IMR-90 (cell line): ENCODE measurements around the gene CHRNA7. TPM values are rescaled to one million over a fixed set of nuclear protein-coding genes. Genes with fewer than 3 reads are reported as not detected.

Experiments used
- ATAC-seq: fragments of 200-7000 bp; cut with Tn5 transposase; 2 replicates; pipeline ENCODE4 v1.9.1; 2020; ENCODE audit warnings: low read depth, mild to moderate bottlenecking, moderate library complexity
- BruUV-seq: library from RNA; stranded (reverse); fragments of 400-500 nt; replicated peaks from 2 replicates; lab custom pipeline; 2021; lab: Mats Ljungman, UMichigan
- CTCF ChIA-PET: fragments of 300-600 bp; formaldehyde crosslinking; extraction: SDS; loops from one replicate; lab custom pipeline; 2021; ENCODE audit warnings: antibody characterized with exemption; lab: Yijun Ruan, JAX
- POLR2A ChIA-PET: fragments of 300-600 bp; sonication (Branson Sonifier 250); formaldehyde crosslinking; loops from one replicate; lab custom pipeline; 2022; ENCODE audit warnings: antibody characterized with exemption; ENCODE audit not compliant: unreplicated experiment; lab: Charles Lee
- DNase-seq: peaks from one replicate; pipeline ENCODE4 v3.0.0; 2013
- H2AFZ ChIP-seq: replicated peaks from 2 replicates; pipeline ENCODE3; 2013; ENCODE audit warnings: low read length, mild to moderate bottlenecking; ENCODE audit not compliant: poor library complexity
- H2AK5ac ChIP-seq: 2 replicates; pipeline ENCODE4 v1.6.1; 2013; ENCODE audit warnings: low read depth, low read length, inconsistent platforms
- H2AK9ac ChIP-seq: replicated peaks from 2 replicates; pipeline ENCODE3; 2013; ENCODE audit warnings: mild to moderate bottlenecking, low read depth, low read length, moderate library complexity; ENCODE audit not compliant: poor library complexity
- H2BK120ac ChIP-seq: 2 replicates; pipeline ENCODE4 v1.6.1; 2013; ENCODE audit warnings: low read depth, low read length, inconsistent platforms
- H2BK15ac ChIP-seq: 3 replicates; pipeline ENCODE4 v1.6.1; 2013; ENCODE audit warnings: low read depth, low read length, inconsistent platforms
- H2BK20ac ChIP-seq: 2 replicates; pipeline ENCODE4 v1.6.1; 2013; ENCODE audit warnings: low read depth, mild to moderate bottlenecking, inconsistent platforms, low read length, moderate library complexity
- H2BK5ac ChIP-seq: 2 replicates; pipeline ENCODE4 v1.6.1; 2013; ENCODE audit warnings: mild to moderate bottlenecking, low read depth, low read length, inconsistent platforms; ENCODE audit not compliant: poor library complexity, severe bottlenecking
- H3K14ac ChIP-seq: replicated peaks from 2 replicates; pipeline ENCODE4 v1.6.1; 2013; ENCODE audit warnings: low read depth, low read length, inconsistent platforms
- H3K18ac ChIP-seq: 2 replicates; pipeline ENCODE4 v1.6.1; 2013; ENCODE audit warnings: low read depth, low read length, control low read depth
- H3K23ac ChIP-seq: 2 replicates; pipeline ENCODE4 v1.6.1; 2013; ENCODE audit warnings: low read depth, low read length, inconsistent platforms
- H3K27ac ChIP-seq: 2 replicates; pipeline ENCODE4 v1.5.1; 2013; ENCODE audit warnings: mild to moderate bottlenecking, control low read depth, low read length; ENCODE audit not compliant: insufficient read depth
- H3K27me3 ChIP-seq: 2 replicates; pipeline ENCODE4 v1.6.1; 2013; ENCODE audit warnings: low read length; ENCODE audit not compliant: control insufficient read depth, insufficient read depth
- H3K36me3 ChIP-seq: 2 replicates; pipeline ENCODE4 v1.6.1; 2013; ENCODE audit warnings: low read length, mixed read lengths; ENCODE audit not compliant: control insufficient read depth, insufficient read depth
- H3K4ac ChIP-seq: 2 replicates; pipeline ENCODE4 v1.6.1; 2013; ENCODE audit warnings: low read depth, low read length, inconsistent platforms
- H3K4me1 ChIP-seq: 2 replicates; pipeline ENCODE4 v1.6.1; 2013; ENCODE audit warnings: low read length, mixed read lengths; ENCODE audit not compliant: control insufficient read depth, insufficient read depth
- H3K4me2 ChIP-seq: 2 replicates; pipeline ENCODE4 v1.6.1; 2013; ENCODE audit warnings: low read depth, mild to moderate bottlenecking, control low read depth, low read length, moderate library complexity
- H3K4me3 ChIP-seq: 2 replicates; pipeline ENCODE4 v1.5.1; 2013; ENCODE audit warnings: low read depth, mild to moderate bottlenecking, control low read depth, low read length, moderate library complexity; ENCODE audit not compliant: insufficient read depth
- H3K56ac ChIP-seq: 2 replicates; pipeline ENCODE4 v1.6.1; 2013; ENCODE audit warnings: low read length, inconsistent platforms; ENCODE audit not compliant: insufficient read depth; ENCODE audit errors: extremely low read depth
- H3K79me1 ChIP-seq, 2 experiments: 2 replicates each; pipeline ENCODE4 v1.6.1; 2013; ENCODE audit warnings: low read length in 2 of 2, inconsistent platforms in 1 of 2, low read depth in 1 of 2
- H3K9ac ChIP-seq: 2 replicates; pipeline ENCODE4 v1.6.1; 2013; ENCODE audit warnings: low read depth, low read length, control low read depth
- H3K9me1 ChIP-seq: 2 replicates; pipeline ENCODE4 v1.6.1; 2013; ENCODE audit warnings: low read length, inconsistent platforms; ENCODE audit not compliant: insufficient read depth
- H3K9me3 ChIP-seq: 2 replicates; pipeline ENCODE4 v1.6.1; 2013; ENCODE audit warnings: low read length; ENCODE audit not compliant: control insufficient read depth, insufficient read depth
- H4K20me1 ChIP-seq: 2 replicates; pipeline ENCODE4 v1.6.1; 2013; ENCODE audit warnings: low read length, inconsistent platforms; ENCODE audit not compliant: insufficient read depth
- H4K5ac ChIP-seq: 2 replicates; pipeline ENCODE4 v1.6.1; 2013; ENCODE audit warnings: mild to moderate bottlenecking, low read depth, low read length, control low read depth
- H4K8ac ChIP-seq, 2 experiments: 2 replicates each; pipeline ENCODE4 v1.6.1; 2013; ENCODE audit warnings: low read depth in 2 of 2, low read length in 2 of 2, control low read depth in 1 of 2, inconsistent platforms in 1 of 2
- H4K91ac ChIP-seq: 2 replicates; pipeline ENCODE4 v1.6.1; 2013; ENCODE audit warnings: low read depth, low read length, inconsistent platforms; ENCODE audit not compliant: insufficient read depth
- MAFK ChIP-seq: IDR thresholded peaks from 2 replicates; pipeline ENCODE4 v1.6.1; 2012; ENCODE audit warnings: low read depth, low read length, improper control_type of control experiment
- POLR2A ChIP-seq: IDR thresholded peaks from 2 replicates; pipeline ENCODE4 v1.6.1; 2012; ENCODE audit warnings: mild to moderate bottlenecking, low read depth, low read length
- RAD21 ChIP-seq: IDR thresholded peaks from 2 replicates; pipeline ENCODE4 v1.6.1; 2012; ENCODE audit warnings: low read length, improper control_type of control experiment
- WGBS, 2 experiments: methylation state at CpG; one replicate each; pipeline versions ENCODE4 v1.1.5 to v1.1.7; 2013; ENCODE audit warnings: missing lambda C conversion rate in 2 of 2; ENCODE audit not compliant: insufficient read length in 1 of 2; ENCODE audit errors: extremely low coverage in 2 of 2; 5-methylcytosine and 5-hydroxymethylcytosine counted together
- dilution Hi-C: fragments of 300-500 bp; cut with HindIII; formaldehyde crosslinking; loops from one replicate; pipeline ENCODE4 v1.14.3; 2018; ENCODE audit warnings: low sequenced_read_pairs; ENCODE audit not compliant: unreplicated experiment
- in situ Hi-C: fragments of 300-500 bp; cut with MboI; formaldehyde crosslinking; loops from 3 replicates; pipeline ENCODE4 v1.14.3; 2019; ENCODE audit warnings: low sequenced_read_pairs, inconsistent platforms, mixed read lengths
- intact Hi-C: fragments of 100-400 bp; cut with micrococcal nuclease; formaldehyde crosslinking; loops from 2 replicates; pipeline ENCODE4 v1.10.0; 2022
- polyA plus RNA-seq, 3 experiments: library from polyadenylated mRNA; depleted of rRNA; stranded (reverse); fragments of >200 nt; gene quantifications; 2 replicates each; pipeline ENCODE4 v1.2.3, GENCODE V29; 2012; ENCODE audit warnings: low replicate concordance in 1 of 3
- total RNA-seq: library from RNA; depleted of rRNA; stranded (reverse); fragments of >200 nt; gene quantifications from 2 replicates; pipeline ENCODE4 v1.2.3, GENCODE V29; 2012

Gene CHRNA7
- total and polyA plus RNA-seq, 2 of the 4 experiments (the other 2 are of a cell fraction): 0.10 TPM; not detected in 1

DNA sequence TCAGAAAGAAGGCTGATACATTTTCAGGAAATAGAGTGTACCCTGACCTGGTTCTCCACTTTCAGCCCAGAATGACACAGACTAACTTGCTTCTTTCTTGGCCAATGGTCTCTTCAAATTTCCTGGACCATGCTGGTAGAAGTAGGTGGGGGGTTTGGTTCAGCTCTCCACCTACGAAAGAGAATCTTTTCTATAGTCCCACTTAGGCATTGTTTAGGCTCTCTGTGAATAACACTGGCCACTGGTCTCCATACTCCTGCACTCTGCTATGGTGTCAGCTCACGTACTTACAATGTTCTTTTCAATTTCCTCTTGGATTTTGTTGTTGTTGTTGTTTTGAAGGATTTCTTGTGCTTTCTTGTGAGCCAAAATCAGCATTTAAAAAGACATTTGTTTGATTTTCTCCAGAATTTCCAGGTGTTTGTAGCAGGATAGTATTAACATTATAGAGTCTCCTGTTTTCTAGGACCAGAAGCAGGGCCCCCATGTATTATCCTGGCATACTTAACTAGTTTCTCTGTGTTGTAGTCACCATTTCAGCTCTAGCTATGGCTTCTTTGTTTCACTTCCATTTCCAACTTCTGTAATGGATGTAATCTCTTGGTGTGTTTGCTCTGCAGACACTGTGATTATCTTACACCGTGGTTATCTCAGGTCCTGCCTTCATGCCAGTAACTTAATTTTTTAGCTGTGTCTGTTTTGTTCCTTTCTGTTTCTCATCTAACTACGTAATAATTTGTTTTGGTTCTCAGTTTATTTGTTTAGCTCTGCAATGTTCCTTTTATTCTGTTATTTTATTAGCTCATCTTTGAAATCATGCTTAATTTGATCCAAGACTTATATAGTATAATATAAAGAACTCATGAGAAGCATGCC, 61.4 kb downstream of the CHRNA7 start (continued):
- no peak for TF ChIP-seq RAD21

DNA sequence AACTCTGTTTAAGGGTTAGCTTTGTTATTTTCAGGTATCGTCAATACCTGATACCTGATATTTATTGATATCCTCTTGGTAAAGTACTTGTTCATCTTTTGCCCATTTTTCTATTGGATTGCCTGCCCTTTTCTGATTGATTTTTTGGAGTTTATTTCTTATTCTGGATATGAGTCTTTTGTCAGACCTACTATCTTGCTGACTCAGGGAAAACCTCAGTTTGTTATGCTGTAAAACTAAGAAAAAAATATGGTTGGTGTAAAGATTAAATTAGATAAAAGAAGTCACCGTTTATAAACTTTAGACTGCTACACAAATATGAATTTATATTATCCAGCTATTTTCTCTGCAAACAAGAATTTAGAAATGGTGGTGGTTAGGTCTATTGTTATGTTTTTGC, 65.9 kb downstream of the CHRNA7 start:
- no peak overlapping the region for H4K5ac ChIP-seq
- no peak overlapping the region for H3K27ac ChIP-seq
- H2BK5ac ChIP-seq: no peak overlapping the region
- no peak overlapping the region for H3K9ac ChIP-seq
- POLR2A ChIA-PET: no interaction called here
- H3K27me3 ChIP-seq: no peaks in the 10 kb centered on the region
- no peak overlapping the region for H3K14ac ChIP-seq
- no CpG with 5 or more reads among the region's 2 CpGs for WGBS, 2 experiments
- no peak overlapping the region for H4K91ac ChIP-seq
- no peak overlapping the region for H2AFZ ChIP-seq
- H3K23ac ChIP-seq: no peak overlapping the region
- H2BK120ac ChIP-seq: no peak overlapping the region
- H2AK5ac ChIP-seq: no peak overlapping the region
- CTCF ChIA-PET: no interaction called here
- TF ChIP-seq MAFK: peak; percentile 91
- TF ChIP-seq POLR2A: no peak
- no peaks in the 10 kb centered on the region for H3K9me3 ChIP-seq
- no peak overlapping the region for H2BK20ac ChIP-seq
- no peak for DNase-seq
- H3K79me1 ChIP-seq: no peaks in the 10 kb centered on the region
- H3K9me1 ChIP-seq: no peaks in the 10 kb centered on the region
- H3K4me2 ChIP-seq: no peak overlapping the region
- dilution Hi-C loops (no loop called here), in situ Hi-C loops (no loop called here), intact Hi-C loops (no loop called here)
- no peak overlapping the region for H3K4ac ChIP-seq
- no TSS peak for BruUV-seq
- no peak overlapping the region for H3K56ac ChIP-seq
- H3K36me3 ChIP-seq: no peaks in the 10 kb centered on the region
- H2AK9ac ChIP-seq: no peak overlapping the region
- no peaks in the 10 kb centered on the region for H3K4me1 ChIP-seq
- no peak overlapping the region for H3K4me3 ChIP-seq
- H4K20me1 ChIP-seq: no peaks in the 10 kb centered on the region
- ATAC-seq: no peak
- no peak overlapping the region for H3K18ac ChIP-seq
- H4K8ac ChIP-seq: no peak overlapping the region
- no peak overlapping the region for H2BK15ac ChIP-seq
